H1 (cell line): ENCODE data around the gene CNTN5. TPM values are rescaled to one million over a fixed set of nuclear protein-coding genes. Genes with fewer than 3 reads are reported as not detected.

Source experiments
- CTCF ChIA-PET: fragments of 300-600 bp; sonication (Branson Sonifier 250); formaldehyde crosslinking; loops from one replicate; lab custom pipeline; 2021; ENCODE audit not compliant: partially characterized antibody; lab: Charles Lee
- POLR2A ChIA-PET: fragments of 300-600 bp; sonication (Branson Sonifier 250); formaldehyde crosslinking; loops from one replicate; lab custom pipeline; 2021; ENCODE audit warnings: inconsistent platforms; ENCODE audit not compliant: partially characterized antibody; lab: Charles Lee
- DNase-seq, 2 experiments: peaks; one replicate each; pipeline versions ENCODE4 v3.0.0 to v3.0.0-alpha.2; 2010 to 2022; ENCODE audit warnings: low spot score in 2 of 2, low read depth in 1 of 2, mixed read lengths in 1 of 2
- FAIRE-seq: peaks from 2 replicates; lab custom pipeline; 2011; peaks lifted over from hg19 to GRCh38; lab: Jason Lieb, UNC
- H2AFZ ChIP-seq: 2 replicates; pipeline ENCODE4 v1.8.1; 2012; ENCODE audit warnings: low read length, inconsistent platforms
- H2AK5ac ChIP-seq: 2 replicates; pipeline ENCODE4 v1.6.1; 2013; ENCODE audit warnings: low read depth, low read length
- H2BK120ac ChIP-seq: replicated peaks from 2 replicates; pipeline ENCODE3; 2013; ENCODE audit warnings: low read depth, low read length, inconsistent platforms
- H2BK12ac ChIP-seq: 2 replicates; pipeline ENCODE4 v1.6.1; 2013; ENCODE audit warnings: low read depth, low read length
- H2BK15ac ChIP-seq: 2 replicates; pipeline ENCODE4 v1.6.1; 2013; ENCODE audit warnings: low read length
- H2BK20ac ChIP-seq: 2 replicates; pipeline ENCODE4 v1.6.1; 2013; ENCODE audit warnings: low read length
- H2BK5ac ChIP-seq: 2 replicates; pipeline ENCODE4 v1.6.1; 2013; ENCODE audit warnings: low read depth, low read length
- H3K14ac ChIP-seq: 2 replicates; pipeline ENCODE4 v1.6.1; 2013; ENCODE audit warnings: inconsistent platforms; ENCODE audit not compliant: insufficient read length
- H3K18ac ChIP-seq: 2 replicates; pipeline ENCODE4 v1.6.1; 2013; ENCODE audit warnings: low read length; ENCODE audit errors: extremely low read depth
- H3K23ac ChIP-seq: 2 replicates; pipeline ENCODE4 v1.6.1; 2013; ENCODE audit warnings: inconsistent platforms; ENCODE audit not compliant: insufficient read length
- H3K23me2 ChIP-seq: 2 replicates; pipeline ENCODE4 v1.6.1; 2013; ENCODE audit warnings: low read depth, low read length
- H3K27ac ChIP-seq: 2 replicates; pipeline ENCODE4 v1.6.1; 2011; ENCODE audit warnings: low read depth, low read length, inconsistent platforms
- H3K27me3 ChIP-seq, 4 experiments: replicated peaks in 1 of 4; 1 replicate in 1 of 4; 2 replicates in 3 of 4; pipeline versions ENCODE4 v1.6.1 to v1.8.1; 2011 to 2013; ENCODE audit warnings: low read length in 3 of 4, mild to moderate bottlenecking in 3 of 4, inconsistent platforms in 2 of 4, mixed read lengths in 2 of 4, moderate library complexity in 1 of 4; ENCODE audit not compliant: control insufficient read depth in 3 of 4, insufficient read depth in 3 of 4; ENCODE audit errors: extremely low read depth in 1 of 4
- H3K36me3 ChIP-seq, 4 experiments: 2 replicates each; pipeline versions ENCODE4 v1.6.1 to v1.8.1; 2011 to 2013; ENCODE audit warnings: mild to moderate bottlenecking in 4 of 4, low read length in 3 of 4, moderate library complexity in 2 of 4, control low read depth in 1 of 4, inconsistent platforms in 1 of 4; ENCODE audit not compliant: insufficient read depth in 4 of 4, control insufficient read depth in 2 of 4
- H3K4ac ChIP-seq: replicated peaks from 2 replicates; pipeline ENCODE3; 2013; ENCODE audit warnings: low read length, low read depth, mixed read lengths, inconsistent platforms; ENCODE audit not compliant: insufficient read length
- H3K4me1 ChIP-seq, 4 experiments: replicated peaks in 1 of 4; 1 replicate in 1 of 4; 2 replicates in 3 of 4; pipeline versions ENCODE4 v1.6.1 to v1.8.1; 2011 to 2013; ENCODE audit warnings: low read length in 3 of 4, inconsistent platforms in 2 of 4, mixed read lengths in 1 of 4; ENCODE audit not compliant: insufficient read depth in 4 of 4, control insufficient read depth in 3 of 4
- H3K4me2 ChIP-seq, 2 experiments: 2 replicates each; pipeline versions ENCODE4 v1.6.1 to v1.8.1; 2011 to 2013; ENCODE audit warnings: low read depth in 2 of 2, low read length in 2 of 2, control low read depth in 1 of 2, inconsistent platforms in 1 of 2, mild to moderate bottlenecking in 1 of 2; ENCODE audit not compliant: insufficient read depth in 1 of 2
- H3K4me3 ChIP-seq, 4 experiments: fragments of 200-600, 300-600 bp in 1 of 4; sonication (generic), shearing (Covaris generic), sonication (Bioruptor Twin) in 1 of 4; 2 replicates each; pipeline versions ENCODE4 v1.5.1 to v1.8.1; 2011 to 2016; ENCODE audit warnings: low read length in 4 of 4, low read depth in 3 of 4, control low read depth in 2 of 4, inconsistent platforms in 2 of 4, mild to moderate bottlenecking in 2 of 4, mixed read lengths in 1 of 4, moderate library complexity in 1 of 4; ENCODE audit not compliant: insufficient read depth in 2 of 4; ENCODE audit errors: extremely low read depth in 1 of 4
- H3K56ac ChIP-seq: replicated peaks from 2 replicates; pipeline ENCODE3; 2013; ENCODE audit warnings: low read depth, mild to moderate bottlenecking, mixed read lengths, low read length, inconsistent platforms; ENCODE audit not compliant: insufficient read length
- H3K79me1 ChIP-seq: 2 replicates; pipeline ENCODE4 v1.6.1; 2013; ENCODE audit warnings: low read depth, low read length, control low read depth
- H3K79me2 ChIP-seq, 2 experiments: 2 replicates each; pipeline versions ENCODE4 v1.6.1 to v1.8.1; 2012 to 2013; ENCODE audit warnings: low read length in 2 of 2, mild to moderate bottlenecking in 2 of 2, inconsistent platforms in 1 of 2; ENCODE audit not compliant: insufficient read depth in 2 of 2, control insufficient read depth in 1 of 2
- H3K9ac ChIP-seq, 4 experiments: replicated peaks in 1 of 4; 1 replicate in 1 of 4; 2 replicates in 3 of 4; pipeline versions ENCODE4 v1.6.1 to v1.8.1; 2011 to 2013; ENCODE audit warnings: low read depth in 3 of 4, low read length in 3 of 4, control low read depth in 2 of 4, mild to moderate bottlenecking in 2 of 4, moderate library complexity in 2 of 4, inconsistent platforms in 1 of 4; ENCODE audit errors: extremely low read depth in 1 of 4
- H3K9me3 ChIP-seq, 2 experiments: 2 replicates each; pipeline versions ENCODE4 v1.6.1 to v1.8.1; 2012 to 2013; ENCODE audit warnings: mild to moderate bottlenecking in 2 of 2, moderate library complexity in 2 of 2, control low read depth in 1 of 2, inconsistent platforms in 1 of 2, low read depth in 1 of 2, low read length in 1 of 2, mixed read lengths in 1 of 2; ENCODE audit not compliant: insufficient read depth in 2 of 2
- H4K20me1 ChIP-seq, 2 experiments: replicated peaks in 1 of 2; 2 replicates each; pipeline versions ENCODE3 to v1.8.1; 2011 to 2013; ENCODE audit warnings: inconsistent platforms in 2 of 2, low read length in 2 of 2, mild to moderate bottlenecking in 1 of 2; ENCODE audit not compliant: insufficient read depth in 2 of 2, control insufficient read depth in 1 of 2
- H4K5ac ChIP-seq: 2 replicates; pipeline ENCODE4 v1.6.1; 2013; ENCODE audit warnings: low read length, low read depth, mixed read lengths, inconsistent platforms; ENCODE audit not compliant: insufficient read length
- H4K8ac ChIP-seq: 2 replicates; pipeline ENCODE4 v1.8.0; 2013; ENCODE audit warnings: mild to moderate bottlenecking, moderate library complexity, low read length, inconsistent platforms; ENCODE audit not compliant: insufficient read depth; ENCODE audit errors: extremely low read depth
- H4K91ac ChIP-seq: replicated peaks from 2 replicates; pipeline ENCODE3; 2013; ENCODE audit warnings: low read length, mixed read lengths, inconsistent platforms; ENCODE audit not compliant: insufficient read length
- CEBPB ChIP-seq: IDR thresholded peaks from 2 replicates; pipeline ENCODE4 v1.6.1; 2012; ENCODE audit warnings: low read depth, low read length
- NRF1 ChIP-seq: IDR thresholded peaks from 2 replicates; pipeline ENCODE4 v1.6.1; 2011; ENCODE audit warnings: mild to moderate bottlenecking, low read depth, low read length, improper control_type of control experiment
- SP1 ChIP-seq: IDR thresholded peaks from 2 replicates; pipeline ENCODE4 v1.6.1; 2011; ENCODE audit warnings: low read depth, low read length
- WGBS, 2 experiments: shearing (Covaris generic) in 1 of 2; methylation state at CpG; one replicate each; pipeline versions ENCODE4 v1.1.6 to v1.1.7; 2013 to 2015; ENCODE audit warnings: low lambda C conversion rate in 2 of 2, mixed read lengths in 2 of 2, inconsistent platforms in 1 of 2, low coverage in 1 of 2, missing lambda C conversion rate in 1 of 2; ENCODE audit not compliant: insufficient replicate concordance in 2 of 2, insufficient coverage in 1 of 2, insufficient read length in 1 of 2; ENCODE audit errors: extremely low coverage in 1 of 2, missing lambda C conversion rate in 1 of 2; 5-methylcytosine and 5-hydroxymethylcytosine counted together
- polyA plus RNA-seq, 7 experiments: library from polyadenylated mRNA; depleted of rRNA in 3 of 7; stranded (reverse) in 5 of 7; unstranded in 2 of 7; fragments of >200 nt in 5 of 7; fragments of 200-250 nt in 2 of 7; gene quantifications; 1 replicate in 5 of 7; 2 replicates in 1 of 7; 4 replicates in 1 of 7; pipeline versions ENCODE4 v1.2.1 to v1.2.3, GENCODE V29; 2011 to 2013; ENCODE audit warnings: missing spikeins in 2 of 7, mixed read lengths in 2 of 7
- total RNA-seq: library from RNA; stranded (reverse); fragmentation: NEBNext Ultra II Directional; extraction: Animal tissue kit (Norgen Biotek cat#: 25700); gene quantifications from 2 replicates; pipeline ENCODE4 v1.2.1, GENCODE V29; 2021

CNTN5 gene
- total and polyA plus RNA-seq, 2 of the 8 experiments (the other 6 are each of a cell fraction or from before 2014, with no cell fraction given): not detected

DNA sequence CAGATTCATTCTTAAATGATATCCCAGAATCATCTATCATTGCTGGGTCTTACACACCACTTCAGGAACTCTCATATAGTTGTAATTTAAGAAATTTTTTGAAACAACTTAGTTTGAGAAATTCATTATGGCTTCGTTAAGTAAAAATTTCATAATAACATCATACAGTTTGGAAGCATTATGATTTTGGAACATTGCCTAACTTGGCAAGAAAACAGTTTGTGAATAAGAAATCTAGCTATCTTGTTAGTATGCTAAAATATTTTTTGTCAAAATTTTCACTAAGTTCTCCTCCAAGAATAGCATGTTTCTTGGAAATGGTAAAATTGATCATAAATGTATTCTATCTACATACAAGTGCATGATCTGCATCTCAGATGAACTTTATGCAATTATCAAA is 217.7 kb downstream of the CNTN5 start:
- Histone ChIP-seq H3K9me3 (no peaks in the 10 kb centered on the region), H4K91ac (no peak overlapping the region), H2BK12ac (no peak overlapping the region), H3K79me1 (no peaks in the 10 kb centered on the region), H2BK20ac (no peak overlapping the region), H3K79me2 (no peaks in the 10 kb centered on the region), H2BK120ac (no peak overlapping the region), H3K27ac (no peak overlapping the region), H2BK15ac (no peak overlapping the region), H3K56ac (no peak overlapping the region), H3K9ac (no peak overlapping the region), H3K4me3 (no peak overlapping the region), H3K4ac (no peak overlapping the region), H4K8ac (no peak overlapping the region), H3K23ac (no peak overlapping the region), H3K27me3 (no peaks in the 10 kb centered on the region), H4K20me1 (no peaks in the 10 kb centered on the region), H3K36me3 (no peaks in the 10 kb centered on the region), H2BK5ac (no peak overlapping the region), H4K5ac (no peak overlapping the region), H2AFZ (no peak overlapping the region), H3K23me2 (no peaks in the 10 kb centered on the region), H3K4me2 (no peak overlapping the region), H3K4me1 (no peaks in the 10 kb centered on the region), H2AK5ac (no peak overlapping the region), H3K14ac (no peak overlapping the region), H3K18ac (no peak overlapping the region)
- POLR2A ChIA-PET: no interaction called here
- CTCF ChIA-PET: no interaction called here
- FAIRE-seq (peak; percentile 13), DNase-seq (no peak)
- 91% methylated on average over 1 of the region's 1 CpG; no CpG with 5 or more reads in 1 of the 2 experiments for WGBS, 2 experiments
- TF ChIP-seq NRF1 (no peak), SP1 (no peak), CEBPB (no peak)
